Femur (tissue), 1 donor: Measurements from ENCODE around the gene MTRF1L.
A peak's percentile ranks its signal among the peaks of the same experiment; 100 is the strongest.

Source experiments
- DNase-seq: peaks from one replicate; pipeline ENCODE4 v3.0.0-alpha.2; 2017

Gene MTRF1L

DNA sequence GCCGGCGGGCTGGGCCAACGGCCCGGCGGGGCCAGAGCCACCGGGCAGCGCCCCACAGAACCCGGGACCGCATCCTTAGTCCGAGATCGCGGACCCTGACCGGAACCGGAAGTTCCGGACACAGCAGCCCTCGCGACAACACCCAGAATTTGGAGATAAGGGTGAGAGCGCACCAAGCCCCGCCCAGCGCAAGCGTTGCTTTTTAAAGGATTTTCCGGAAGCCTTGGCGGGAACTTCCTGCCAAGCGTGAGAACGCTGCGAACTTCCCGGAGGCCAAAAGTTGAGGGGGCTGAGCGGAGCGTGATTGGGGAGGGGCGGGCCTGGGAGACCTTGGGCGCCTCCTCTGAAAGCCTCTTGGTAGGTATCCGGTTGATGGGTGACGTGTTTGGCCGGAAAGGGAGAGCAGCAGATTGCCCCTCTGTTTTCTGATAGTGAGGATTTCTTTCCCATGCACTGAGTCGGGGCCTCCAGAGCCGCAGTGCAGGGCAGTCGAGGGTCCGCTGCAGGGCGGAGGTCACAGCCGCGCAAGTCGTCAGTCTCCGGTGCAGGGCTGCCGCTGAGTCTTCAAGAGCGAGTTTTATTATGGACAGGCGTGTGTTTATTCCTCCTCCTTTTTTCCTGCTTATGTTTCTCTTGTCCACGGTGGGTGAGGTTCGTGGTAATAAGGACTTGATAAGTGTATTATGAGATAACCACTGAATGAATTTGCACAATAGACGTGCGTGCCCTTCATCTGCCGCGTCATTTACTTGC, at the start of gene MTRF1L:
Gene MTRF1L (minus strand): TSS at position 97 of the 753 bp plus-strand sequence. CDS start 24 bp downstream, at position 73.
- DNase-seq, result peak; percentile 96

GRCh38 chr6:153051801-153052200, 49.3 kb upstream of the MTRF1L start:
- no peak for DNase-seq

- no peak for DNase-seq
These were observed 46.1 kb upstream of the MTRF1L start for GRCh38 chr6:153048631-153049030.

GRCh38 chr6:153047386-153047785, 44.9 kb upstream of the MTRF1L start:
- DNase-seq, result no peak

GRCh38 chr6:153045271-153045670, 42.8 kb upstream of the MTRF1L start:
- no peak for DNase-seq

- no peak for DNase-seq
These were observed 41.8 kb upstream of the MTRF1L start for GRCh38 chr6:153044295-153044694.

DNA sequence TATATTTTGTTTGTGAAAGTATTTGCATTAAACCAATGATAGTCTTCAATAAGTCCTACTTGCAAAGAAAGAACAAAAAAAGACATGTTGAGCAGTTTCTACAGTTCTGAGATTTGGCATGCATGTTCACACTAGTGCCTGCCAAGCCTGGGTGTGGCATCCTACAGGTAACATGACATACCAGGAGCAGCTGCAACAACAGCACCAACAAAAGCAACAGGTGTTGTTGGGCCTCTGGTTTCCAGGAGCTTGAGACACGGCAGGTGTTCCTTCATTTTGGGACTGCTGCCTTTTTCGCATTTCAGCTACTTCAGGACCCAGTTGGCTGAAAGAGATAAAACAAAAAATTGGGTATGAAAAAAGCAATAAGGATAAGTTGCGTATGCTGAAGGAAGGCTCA, 41.2 kb upstream of the MTRF1L start:
- no peak for DNase-seq

- no peak for DNase-seq
These were observed 36.0 kb upstream of the MTRF1L start for GRCh38 chr6:153038378-153039057.

DNA sequence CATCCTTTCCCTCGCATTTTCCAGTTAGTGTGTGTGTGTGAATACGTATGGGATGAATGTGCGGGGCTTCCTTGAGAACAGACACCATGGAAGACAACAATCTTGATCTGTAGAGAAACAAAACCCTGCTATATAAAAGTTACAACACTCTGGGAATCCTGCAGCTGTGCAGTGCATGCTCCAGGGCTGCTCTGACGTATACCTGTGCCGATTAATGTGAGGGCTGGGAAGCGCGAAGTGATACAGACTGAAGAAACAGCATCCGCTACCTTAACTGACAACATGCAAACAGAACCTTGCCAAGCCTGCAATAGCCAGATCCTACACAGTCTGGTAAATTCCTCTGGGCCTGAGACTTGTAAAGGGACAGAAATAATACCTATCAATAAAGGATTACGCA, 31.6 kb upstream of the MTRF1L start:
- DNase-seq, result no peak

DNA sequence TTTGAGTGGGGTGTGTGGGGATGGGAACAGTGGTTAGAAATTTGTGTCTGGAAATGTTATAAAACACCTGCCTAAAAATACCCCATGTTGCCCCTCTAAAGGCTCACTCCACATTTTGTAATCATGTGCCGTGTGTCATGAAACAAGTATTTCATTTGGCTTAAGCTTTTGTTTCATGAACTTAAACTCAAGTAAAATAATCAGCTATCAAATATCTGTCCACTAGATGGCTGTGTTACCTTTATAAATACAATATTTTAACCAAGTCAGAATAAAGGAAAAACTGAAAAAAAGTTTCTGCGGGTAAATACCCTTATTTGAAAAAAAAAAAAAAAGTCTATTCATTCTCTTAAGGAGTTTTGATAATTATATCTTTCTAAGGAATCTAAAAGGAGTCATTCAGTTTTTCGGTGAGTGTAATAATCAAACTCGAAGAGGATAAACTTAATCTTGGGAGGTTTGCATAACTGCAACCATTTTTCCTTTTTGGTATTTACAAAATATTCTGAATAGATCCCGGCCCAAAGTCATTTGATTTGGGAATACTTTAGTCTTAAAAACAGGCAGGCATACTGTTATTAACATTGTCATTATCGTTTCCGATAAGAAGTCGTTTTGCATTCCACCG, 29.9 kb upstream of the MTRF1L start:
- no peak for DNase-seq

DNA sequence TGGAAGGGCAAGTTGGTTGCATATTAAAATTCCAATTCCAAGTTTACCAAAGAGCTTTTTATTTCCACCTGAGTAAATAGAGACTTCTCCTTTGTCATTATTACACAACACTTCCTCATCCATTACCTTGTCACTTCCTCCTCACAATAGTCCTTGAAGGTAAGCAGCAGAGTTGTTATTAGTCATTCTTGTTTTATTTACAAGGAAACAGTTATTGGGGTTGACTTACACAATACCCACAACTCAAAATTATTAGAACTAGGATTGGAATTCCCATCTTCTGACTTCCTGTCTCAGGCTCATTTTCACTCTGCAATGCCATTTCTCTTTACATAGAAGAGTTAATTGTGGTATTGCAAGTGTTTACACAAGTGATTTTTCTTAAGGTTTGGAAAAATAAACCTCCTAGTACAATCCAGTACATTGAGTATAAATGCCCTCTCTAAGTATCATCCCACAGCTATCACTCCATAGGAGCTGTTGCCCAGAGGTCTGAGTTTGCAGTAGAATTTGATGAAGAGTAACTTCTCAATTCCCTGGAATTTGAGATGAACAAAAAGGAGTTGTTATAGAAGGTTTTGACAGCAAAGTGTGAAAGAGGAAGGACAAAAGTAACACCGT, 28.9 kb upstream of the MTRF1L start:
- DNase-seq, result no peak

DNA sequence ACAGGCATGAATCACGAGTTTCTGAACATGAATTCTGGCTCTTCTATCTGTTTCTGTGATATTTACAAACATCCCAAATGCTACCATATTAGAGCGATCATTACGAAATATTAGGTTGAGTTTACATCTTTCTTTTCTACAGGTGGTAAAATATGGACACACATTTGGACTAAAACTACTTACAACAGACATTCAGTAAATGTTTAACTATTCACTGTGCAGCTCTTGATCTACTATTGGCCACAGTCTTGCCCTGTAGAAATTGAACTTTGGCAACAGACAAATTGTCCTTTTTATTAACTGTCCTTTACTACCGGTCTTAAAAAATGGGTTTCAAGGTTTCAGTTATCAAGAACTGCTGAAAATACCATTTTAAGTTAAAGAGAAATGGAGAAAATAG, 26.5 kb upstream of the MTRF1L start:
- DNase-seq, result no peak

DNA sequence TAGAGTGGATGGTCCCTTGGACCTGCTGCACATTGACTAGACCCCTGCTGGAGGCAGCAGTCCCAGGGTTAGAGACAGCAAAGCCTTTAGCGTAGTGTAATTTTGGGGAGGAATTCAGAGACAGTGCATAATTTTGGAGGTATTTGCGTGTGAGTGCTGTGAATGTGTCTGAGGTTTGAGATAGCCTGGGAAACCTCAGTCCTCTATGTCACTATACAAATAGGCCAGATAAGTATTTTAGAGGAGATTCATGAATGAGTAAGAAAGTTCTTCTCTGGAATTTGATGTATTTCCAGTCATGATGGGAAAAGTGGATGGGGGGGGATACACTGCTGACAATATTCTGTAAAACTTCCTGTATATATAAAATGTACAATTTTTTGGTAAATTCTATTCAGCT, 25.8 kb upstream of the MTRF1L start:
- DNase-seq, result no peak

- DNase-seq, result no peak
These were observed 25.0 kb upstream of the MTRF1L start for GRCh38 chr6:153027480-153027879.

- DNase-seq, result no peak
These were observed 22.2 kb upstream of the MTRF1L start for GRCh38 chr6:153024709-153025017.

GRCh38 chr6:153023977-153024708, 21.6 kb upstream of the MTRF1L start:
- DNase-seq, result peak; percentile 29

DNA sequence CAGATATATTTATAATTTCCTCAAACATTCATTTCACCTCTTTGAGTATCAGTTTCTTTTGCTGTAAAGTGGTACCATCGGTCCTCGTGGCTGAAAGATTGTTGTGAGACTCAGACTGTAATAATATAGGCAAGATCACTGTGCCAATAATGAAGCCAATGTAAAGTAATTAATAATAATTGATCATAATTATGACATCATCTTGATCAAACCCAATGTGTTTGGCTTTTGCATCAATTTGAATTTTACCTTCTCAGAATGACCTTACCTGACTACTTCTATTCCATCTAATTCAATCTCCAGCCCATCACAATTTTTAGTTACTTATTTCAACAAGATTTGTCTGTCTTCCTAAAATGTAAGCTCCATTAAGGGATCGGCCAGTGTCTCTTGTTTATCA, 15.8 kb upstream of the MTRF1L start:
- DNase-seq, result no peak

DNA sequence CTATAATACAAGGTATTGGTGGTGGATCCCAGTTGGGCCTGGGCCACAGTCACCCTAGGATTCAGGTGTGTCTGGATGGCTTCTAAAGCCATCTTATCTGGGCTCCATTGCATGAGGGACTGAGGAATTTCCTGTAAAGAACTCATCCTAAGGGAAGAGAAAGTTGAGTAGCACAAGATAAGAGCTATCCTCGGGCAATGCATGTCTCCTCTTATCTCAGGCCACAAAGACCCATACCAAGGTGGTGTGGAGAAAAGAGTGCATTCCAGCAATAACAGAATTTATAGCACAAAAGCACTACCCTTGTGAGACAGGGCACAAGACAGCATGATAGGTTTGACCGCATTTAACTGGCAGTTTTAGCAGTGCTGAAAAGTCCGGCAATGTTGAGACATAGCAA, 14.3 kb upstream of the MTRF1L start:
- DNase-seq, result no peak

DNA sequence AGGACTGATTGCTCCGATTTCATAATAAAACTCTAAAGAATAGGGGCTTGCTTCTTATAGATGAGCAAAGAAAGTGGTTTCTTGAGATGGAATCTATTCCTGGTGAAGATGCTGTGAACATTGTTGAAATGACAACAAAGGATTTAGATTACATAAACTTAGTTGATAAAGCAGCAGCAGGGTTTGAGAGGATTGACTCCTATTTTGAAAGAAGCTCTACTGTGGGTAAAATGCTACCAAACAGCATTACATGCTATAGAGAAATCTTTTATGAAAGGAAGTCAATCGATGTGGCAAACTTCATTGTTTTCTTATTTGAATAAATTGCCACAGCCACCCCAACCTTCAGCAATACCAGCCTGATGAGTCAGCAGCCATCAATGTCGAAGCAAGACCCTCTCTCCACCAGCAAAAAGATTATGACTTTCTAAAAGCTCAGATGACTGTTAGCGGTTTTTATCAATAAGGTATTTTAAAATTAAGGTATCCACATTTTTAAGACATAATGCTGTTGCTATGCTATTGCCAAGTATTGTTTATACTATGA, 12.7 kb upstream of the MTRF1L start:
- DNase-seq, result no peak

- DNase-seq, result no peak
These were observed 10.9 kb upstream of the MTRF1L start for GRCh38 chr6:153013438-153013837.

- DNase-seq, result no peak
These were observed 10.3 kb upstream of the MTRF1L start for GRCh38 chr6:153012856-153013255.

GRCh38 chr6:153003366-153003690, 819 bp upstream of the MTRF1L start:
- peak; percentile 18 for DNase-seq
